Hepatocyte (in vitro differentiated cells): ENCODE data around the gene GPR152.

Source experiments
- EZH2phosphoT487 ChIP-seq: fragments of 200-600 bp; sonication (generic); IDR thresholded peaks from one replicate; pipeline ENCODE4 v1.6.1; 2018; ENCODE audit warnings: antibody characterized with exemption, mild to moderate bottlenecking, low read depth, moderate library complexity; ENCODE audit not compliant: unreplicated experiment, severe bottlenecking
- TF ChIP-seq, protein P1 (sequence below): fragments of 200-600 bp; sonication (generic); IDR thresholded peaks from 2 replicates; pipeline ENCODE4 v1.5.1; 2016; ENCODE audit warnings: antibody characterized with exemption, mild to moderate bottlenecking; ENCODE audit not compliant: poor library complexity

DNA sequence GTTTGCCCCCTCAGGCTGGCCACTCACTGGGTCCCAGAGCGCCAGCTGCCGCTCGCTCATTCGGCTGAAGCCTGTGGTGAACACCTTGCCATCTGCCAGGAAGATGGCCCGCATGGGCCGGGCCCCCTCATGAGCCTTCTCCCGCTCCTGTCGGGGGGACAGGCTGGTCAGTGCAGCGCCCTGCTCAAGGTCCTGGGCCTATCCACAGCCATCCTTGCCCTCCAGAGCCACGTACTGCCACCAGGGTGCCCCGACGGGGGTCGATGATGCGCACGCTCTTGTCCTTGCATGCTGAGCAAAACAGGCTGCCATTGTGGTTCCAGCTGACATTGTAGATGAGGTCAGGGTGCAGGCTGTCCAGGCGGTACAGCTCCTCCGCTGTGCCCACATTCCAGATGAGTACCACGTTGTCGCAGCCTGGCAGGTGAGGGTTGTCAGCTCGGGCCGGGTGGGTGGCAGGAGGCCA is 11.4 kb downstream of the GPR152 start:
- TF ChIP-seq, protein P1, sequence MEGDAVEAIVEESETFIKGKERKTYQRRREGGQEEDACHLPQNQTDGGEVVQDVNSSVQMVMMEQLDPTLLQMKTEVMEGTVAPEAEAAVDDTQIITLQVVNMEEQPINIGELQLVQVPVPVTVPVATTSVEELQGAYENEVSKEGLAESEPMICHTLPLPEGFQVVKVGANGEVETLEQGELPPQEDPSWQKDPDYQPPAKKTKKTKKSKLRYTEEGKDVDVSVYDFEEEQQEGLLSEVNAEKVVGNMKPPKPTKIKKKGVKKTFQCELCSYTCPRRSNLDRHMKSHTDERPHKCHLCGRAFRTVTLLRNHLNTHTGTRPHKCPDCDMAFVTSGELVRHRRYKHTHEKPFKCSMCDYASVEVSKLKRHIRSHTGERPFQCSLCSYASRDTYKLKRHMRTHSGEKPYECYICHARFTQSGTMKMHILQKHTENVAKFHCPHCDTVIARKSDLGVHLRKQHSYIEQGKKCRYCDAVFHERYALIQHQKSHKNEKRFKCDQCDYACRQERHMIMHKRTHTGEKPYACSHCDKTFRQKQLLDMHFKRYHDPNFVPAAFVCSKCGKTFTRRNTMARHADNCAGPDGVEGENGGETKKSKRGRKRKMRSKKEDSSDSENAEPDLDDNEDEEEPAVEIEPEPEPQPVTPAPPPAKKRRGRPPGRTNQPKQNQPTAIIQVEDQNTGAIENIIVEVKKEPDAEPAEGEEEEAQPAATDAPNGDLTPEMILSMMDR = no peak
- no peak for TF ChIP-seq EZH2phosphoT487
